H1 (cell line): ENCODE data around the gene UGT3A1. TPM values are rescaled to one million over a fixed set of nuclear protein-coding genes. Genes with fewer than 3 reads are reported as not detected.

Experiments
- BCL11A ChIP-seq, 2 experiments: IDR thresholded peaks; one replicate each; pipeline ENCODE4 v1.6.1; 2011; ENCODE audit warnings: low read depth in 2 of 2, low read length in 2 of 2, mild to moderate bottlenecking in 2 of 2
- CHD7 ChIP-seq: fragments of 300-600 bp; sonication (generic); IDR thresholded peaks from 2 replicates; pipeline ENCODE4 v1.7.1; 2012; ENCODE audit warnings: low read length, moderate library complexity, mild to moderate bottlenecking, inconsistent platforms; ENCODE audit not compliant: insufficient replicate concordance
- E2F6 ChIP-seq: IDR thresholded peaks from 2 replicates; pipeline ENCODE4 v1.6.1; 2012; ENCODE audit warnings: inconsistent platforms
- KDM4A ChIP-seq: IDR thresholded peaks from one replicate; pipeline ENCODE4 v1.7.1; 2012; ENCODE audit warnings: low read depth, mild to moderate bottlenecking, moderate library complexity, low read length, inconsistent platforms; ENCODE audit not compliant: severe bottlenecking
- POLR2A ChIP-seq, 2 experiments: IDR thresholded peaks; 1 replicate in 1 of 2; 2 replicates in 1 of 2; pipeline ENCODE4 v1.6.1; 2011; ENCODE audit warnings: low read depth in 2 of 2, low read length in 2 of 2, mild to moderate bottlenecking in 2 of 2; ENCODE audit errors: control extremely low read depth in 1 of 2
- POLR2AphosphoS5 ChIP-seq: IDR thresholded peaks from 2 replicates; pipeline ENCODE4 v1.6.1; 2011; ENCODE audit warnings: low read depth, low read length
- RAD21 ChIP-seq, 2 experiments: IDR thresholded peaks in 1 of 2; conservative IDR thresholded peaks in 1 of 2; 2 replicates each; pipeline ENCODE4 v1.6.1; 2011; ENCODE audit warnings: low read depth in 2 of 2, low read length in 2 of 2, improper control_type of control experiment in 1 of 2, inconsistent platforms in 1 of 2, mild to moderate bottlenecking in 1 of 2, moderate library complexity in 1 of 2
- SAP30 ChIP-seq: fragments of 300-600 bp; sonication (generic); IDR thresholded peaks from 2 replicates; pipeline ENCODE4 v1.7.1; 2012; ENCODE audit warnings: low read length, moderate library complexity, mild to moderate bottlenecking, inconsistent platforms; ENCODE audit not compliant: insufficient read depth, insufficient replicate concordance
- SIRT6 ChIP-seq: IDR thresholded peaks from one replicate; pipeline ENCODE4 v1.7.1; 2012; ENCODE audit warnings: low read length, inconsistent platforms
- polyA plus RNA-seq, 7 experiments: library from polyadenylated mRNA; depleted of rRNA in 3 of 7; stranded (reverse) in 5 of 7; unstranded in 2 of 7; fragments of >200 nt in 5 of 7; fragments of 200-250 nt in 2 of 7; gene quantifications; 1 replicate in 5 of 7; 2 replicates in 1 of 7; 4 replicates in 1 of 7; pipeline versions ENCODE4 v1.2.1 to v1.2.3, GENCODE V29; 2011 to 2013; ENCODE audit warnings: missing spikeins in 2 of 7, mixed read lengths in 2 of 7
- total RNA-seq: library from RNA; stranded (reverse); fragmentation: NEBNext Ultra II Directional; extraction: Animal tissue kit (Norgen Biotek cat#: 25700); gene quantifications from 2 replicates; pipeline ENCODE4 v1.2.1, GENCODE V29; 2021

UGT3A1 gene
- total and polyA plus RNA-seq, 2 of the 8 experiments (the other 6 are each of a cell fraction or from before 2014, with no cell fraction given): 2.4 to 3.4 TPM

GRCh38 chr5:35971186-35971877 lies 19.9 kb downstream of the UGT3A1 start (continued):
- TF ChIP-seq CHD7 (no peak), RAD21 (IDR thresholded peaks at IDR 0.05 in 1 of 2, conservative IDR thresholded peaks at IDR 0.05 in 1 of 2; ENCODE audit: low read depth in 2 of 2, low read length in 2 of 2) (no peak), POLR2A (IDR thresholded peaks at IDR 0.05; ENCODE audit: control extremely low read depth in 1 of 2, low read depth in 2 of 2, low read length in 2 of 2) (no peak), BCL11A (IDR thresholded peaks at IDR 0.05; ENCODE audit: low read depth in 2 of 2, low read length in 2 of 2) (no peak), SAP30 (no peak), SIRT6 (no peak), KDM4A (no peak), E2F6 (no peak), POLR2AphosphoS5 (no peak)
- TF ChIP-seq, all 59 proteins: peak for 0
